Mesothelial cell of epicardium (in vitro differentiated cells): Measurements from ENCODE around the gene MED13L. TPM values are rescaled to one million over a fixed set of nuclear protein-coding genes. Genes with fewer than 3 reads are reported as not detected.
"Not testable (repeated sequence)": the region's sequence is repeated elsewhere in the genome, so short reads cannot be mapped to it uniquely, and the experiment has no call there.

Experiments used
- DNase-seq, 2 experiments: peaks; one replicate each; pipeline ENCODE4 v3.0.0; 2021; ENCODE audit warnings: low spot score in 2 of 2; ENCODE audit not compliant: unreplicated experiment in 2 of 2
- H3K27ac Mint-ChIP-seq: 2 replicates; pipeline ENCODE4 v1.8.0; 2021; ENCODE audit warnings: mixed read lengths
- H3K27me3 Mint-ChIP-seq: 2 replicates; pipeline ENCODE4 v1.8.0; 2021; ENCODE audit warnings: low read depth, mixed read lengths
- H3K36me3 Mint-ChIP-seq: 2 replicates; pipeline ENCODE4 v1.8.0; 2021; ENCODE audit warnings: mixed read lengths
- H3K4me1 Mint-ChIP-seq: 2 replicates; pipeline ENCODE4 v1.8.0; 2021; ENCODE audit warnings: mixed read lengths
- H3K4me3 Mint-ChIP-seq: 2 replicates; pipeline ENCODE4 v1.8.0; 2021; ENCODE audit warnings: mild to moderate bottlenecking, moderate library complexity, mixed read lengths
- H3K9me3 Mint-ChIP-seq: 2 replicates; pipeline ENCODE4 v1.8.0; 2021; ENCODE audit warnings: mixed read lengths
- CTCF ChIP-seq: fragments of 200-600 bp; sonication (generic); IDR thresholded peaks from one replicate; pipeline ENCODE4 v1.5.0; 2021; ENCODE audit warnings: antibody characterized with exemption; ENCODE audit not compliant: unreplicated experiment
- total RNA-seq: library from RNA; stranded (reverse); gene quantifications from 3 replicates; pipeline ENCODE4 v1.2.1, GENCODE V29; 2021

The MED13L gene
- total RNA-seq, 1 donor from 2014 or later: 179 TPM

DNA sequence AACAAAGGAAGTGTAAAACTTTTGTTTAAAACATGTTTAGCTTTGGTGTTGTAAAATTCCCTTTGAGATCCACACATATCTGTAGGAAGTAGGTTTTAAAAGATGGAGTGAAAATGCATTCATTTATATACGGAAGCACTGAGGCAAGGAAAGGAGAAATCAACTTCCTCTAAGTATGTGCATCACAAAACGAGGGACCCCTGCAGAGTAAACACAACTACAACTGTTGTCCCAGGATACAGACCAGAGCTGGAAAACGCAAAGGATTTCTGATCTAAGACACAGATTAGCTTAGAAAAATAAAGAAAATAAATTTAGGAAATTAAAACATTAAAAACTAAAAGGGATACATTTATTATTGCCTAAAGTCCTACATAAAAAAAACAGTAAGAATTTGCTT lies 297.6 kb downstream of the MED13L start:
- Mint-ChIP-seq H3K27me3 (no peaks in the 10 kb centered on the region), H3K36me3 (peaks cover 33% of the 10 kb centered on the region), H3K4me3 (no peak overlapping the region), H3K9me3 (no peaks in the 10 kb centered on the region), H3K27ac (no peak overlapping the region), H3K4me1 (no peaks in the 10 kb centered on the region)
- TF ChIP-seq CTCF: no peak
- no peak for DNase-seq

DNA sequence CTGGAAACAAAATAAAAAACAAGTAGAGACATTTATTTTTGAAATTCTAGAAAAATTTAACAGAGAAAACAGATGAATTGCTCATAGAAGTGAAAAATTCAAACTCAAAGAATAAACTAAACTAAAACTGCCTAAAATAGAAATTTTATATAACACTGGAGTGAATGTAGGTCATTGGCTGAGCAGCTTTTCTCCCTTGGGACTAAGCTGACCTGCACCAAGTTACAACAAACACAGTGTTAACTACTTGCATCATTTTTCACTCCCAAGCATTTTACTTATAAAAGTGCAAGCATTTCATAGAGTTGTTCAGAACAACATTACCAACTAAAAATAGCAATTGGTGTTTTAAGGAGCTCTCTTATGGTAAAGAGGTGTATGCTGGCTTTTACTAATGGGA lies 298.1 kb downstream of the MED13L start:
- DNase-seq: no peak
- H3K27me3 Mint-ChIP-seq: no peaks in the 10 kb centered on the region
- no peak overlapping the region for H3K27ac Mint-ChIP-seq
- H3K36me3 Mint-ChIP-seq: peaks cover 36% of the 10 kb centered on the region
- H3K4me1 Mint-ChIP-seq: peaks cover 2% of the 10 kb centered on the region
- TF ChIP-seq CTCF: no peak
- H3K9me3 Mint-ChIP-seq: no peaks in the 10 kb centered on the region
- no peak overlapping the region for H3K4me3 Mint-ChIP-seq

DNA sequence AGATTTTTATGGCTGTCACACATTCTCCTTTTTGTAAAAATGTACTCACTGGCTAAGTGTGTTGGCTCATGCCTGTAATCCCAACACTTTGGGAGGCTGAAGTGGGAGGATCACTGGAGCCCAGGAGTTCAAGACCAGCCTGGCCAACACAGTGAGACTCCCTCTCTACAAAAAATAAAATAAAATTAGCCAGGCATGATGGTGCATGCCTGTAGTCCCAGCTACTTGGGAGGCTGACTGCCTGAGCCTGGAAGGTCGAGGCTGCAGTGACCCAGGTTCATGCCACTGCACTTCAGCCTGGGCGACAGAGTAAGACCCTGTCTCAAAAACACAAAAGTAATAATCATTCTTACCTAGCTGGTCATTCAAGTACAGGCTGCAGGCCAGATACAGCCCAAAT lies 300.7 kb downstream of the MED13L start:
- not testable (repeated sequence) for H3K9me3 Mint-ChIP-seq, H3K27ac Mint-ChIP-seq, H3K4me3 Mint-ChIP-seq, H3K27me3 Mint-ChIP-seq, DNase-seq
- Mint-ChIP-seq H3K4me1 (peaks cover 21% of the 10 kb centered on the region), H3K36me3 (peaks cover 37% of the 10 kb centered on the region)

- H3K27me3 Mint-ChIP-seq: no peaks in the 10 kb centered on the region
- peaks cover 44% of the 10 kb centered on the region for H3K36me3 Mint-ChIP-seq
- H3K4me1 Mint-ChIP-seq: peaks cover 21% of the 10 kb centered on the region
- peak overlapping the region; percentile 33 for H3K27ac Mint-ChIP-seq
- H3K9me3 Mint-ChIP-seq: no peaks in the 10 kb centered on the region
- no peak overlapping the region for H3K4me3 Mint-ChIP-seq
- TF ChIP-seq CTCF: no peak
- no peak for DNase-seq
Measured at GRCh38 chr12:115975411-115975810, 302.1 kb downstream of the MED13L start.

DNA sequence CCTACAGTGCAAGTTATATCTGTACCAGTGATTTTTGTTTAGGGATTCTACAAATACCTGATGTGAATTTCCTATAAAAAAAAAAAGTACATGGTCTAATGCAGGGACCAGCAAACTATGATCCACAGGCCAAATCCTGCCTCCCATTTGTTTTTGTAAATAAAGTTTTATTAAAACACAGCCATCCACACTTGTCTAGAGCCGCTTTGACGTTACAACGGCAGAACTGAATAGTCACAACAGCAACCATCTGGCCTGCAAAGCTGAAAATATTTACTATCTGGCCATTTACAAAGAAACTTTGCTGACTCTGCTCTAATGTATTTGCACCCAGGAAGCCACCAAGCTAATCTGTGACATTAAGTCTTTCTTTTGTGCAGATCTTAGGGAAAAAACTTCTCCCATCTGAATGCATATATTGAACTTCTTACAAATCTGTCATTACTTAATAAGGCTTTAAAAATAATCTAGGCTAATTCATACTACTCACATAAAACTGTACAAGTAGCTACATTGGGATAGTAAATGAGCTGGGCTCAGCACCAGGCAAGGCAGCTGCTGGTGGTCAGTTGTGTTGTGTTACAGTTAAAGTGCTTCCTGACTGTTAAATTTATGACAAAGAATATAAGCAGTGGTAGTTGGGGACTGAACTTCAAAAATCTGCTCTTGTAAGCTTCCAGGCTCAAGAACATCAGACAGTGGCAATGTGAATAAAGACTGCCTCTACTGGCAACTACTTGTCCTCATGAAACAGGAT lies 303.3 kb downstream of the MED13L start:
- peaks cover 21% of the 10 kb centered on the region for H3K4me1 Mint-ChIP-seq

GRCh38 chr12:115973066-115973465 lies 304.4 kb downstream of the MED13L start:
- peak overlapping the region; percentile 84 for H3K27ac Mint-ChIP-seq
- TF ChIP-seq CTCF: no peak
- no peak for DNase-seq

More for the DNA sequence above, 303.3 kb downstream of the MED13L start:
- peaks cover 47% of the 10 kb centered on the region for H3K36me3 Mint-ChIP-seq
- no peak for TF ChIP-seq CTCF
- no peak for DNase-seq
- H3K27ac Mint-ChIP-seq: peak overlapping the region; percentile 78
- H3K4me3 Mint-ChIP-seq: no peak overlapping the region
- H3K27me3 Mint-ChIP-seq: no peaks in the 10 kb centered on the region
- H3K9me3 Mint-ChIP-seq: no peaks in the 10 kb centered on the region

More at GRCh38 chr12:115973066-115973465, 304.4 kb downstream of the MED13L start:
- Mint-ChIP-seq H3K4me3 (no peak overlapping the region), H3K4me1 (peaks cover 21% of the 10 kb centered on the region), H3K9me3 (no peaks in the 10 kb centered on the region), H3K36me3 (peaks cover 56% of the 10 kb centered on the region), H3K27me3 (no peaks in the 10 kb centered on the region)
